Measurements from ENCODE around the gene OBP2B.

DNA sequence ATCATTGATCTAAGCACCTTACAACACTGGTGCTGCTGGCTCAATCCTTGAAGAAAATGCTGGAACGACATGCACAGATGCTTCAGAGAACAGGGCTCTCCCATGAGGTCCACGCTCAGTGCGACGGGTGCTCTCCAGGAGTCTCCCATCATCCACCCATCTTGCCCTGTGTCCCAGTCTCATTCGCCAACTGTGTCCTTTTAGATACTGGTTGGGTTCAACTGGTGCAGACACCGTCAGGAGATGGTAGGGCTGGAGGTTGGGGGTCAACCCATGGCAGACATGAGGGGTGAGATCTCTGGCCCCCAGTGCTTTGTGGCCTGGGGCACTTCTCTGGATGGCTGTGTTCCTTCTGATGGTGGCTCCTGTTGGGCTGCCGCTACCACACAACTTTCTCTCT lies 1.6 kb upstream of the OBP2B start:
- TF ChIP-seq POLR2A (IDR thresholded peaks at IDR 0.05), result no peak
- TF ChIP-seq, protein P1, sequence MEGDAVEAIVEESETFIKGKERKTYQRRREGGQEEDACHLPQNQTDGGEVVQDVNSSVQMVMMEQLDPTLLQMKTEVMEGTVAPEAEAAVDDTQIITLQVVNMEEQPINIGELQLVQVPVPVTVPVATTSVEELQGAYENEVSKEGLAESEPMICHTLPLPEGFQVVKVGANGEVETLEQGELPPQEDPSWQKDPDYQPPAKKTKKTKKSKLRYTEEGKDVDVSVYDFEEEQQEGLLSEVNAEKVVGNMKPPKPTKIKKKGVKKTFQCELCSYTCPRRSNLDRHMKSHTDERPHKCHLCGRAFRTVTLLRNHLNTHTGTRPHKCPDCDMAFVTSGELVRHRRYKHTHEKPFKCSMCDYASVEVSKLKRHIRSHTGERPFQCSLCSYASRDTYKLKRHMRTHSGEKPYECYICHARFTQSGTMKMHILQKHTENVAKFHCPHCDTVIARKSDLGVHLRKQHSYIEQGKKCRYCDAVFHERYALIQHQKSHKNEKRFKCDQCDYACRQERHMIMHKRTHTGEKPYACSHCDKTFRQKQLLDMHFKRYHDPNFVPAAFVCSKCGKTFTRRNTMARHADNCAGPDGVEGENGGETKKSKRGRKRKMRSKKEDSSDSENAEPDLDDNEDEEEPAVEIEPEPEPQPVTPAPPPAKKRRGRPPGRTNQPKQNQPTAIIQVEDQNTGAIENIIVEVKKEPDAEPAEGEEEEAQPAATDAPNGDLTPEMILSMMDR (IDR thresholded peaks at IDR 0.05 in 4 of 5, conservative IDR thresholded peaks at IDR 0.05 in 1 of 5), result no peak
